K562 (cell line): Measurements from ENCODE around the gene SLTM.

Experiments
- CREBBP ChIP-seq: IDR thresholded peaks from one replicate; pipeline ENCODE4 v1.6.1; 2012; ENCODE audit warnings: low read depth, mild to moderate bottlenecking, control low read depth, inconsistent platforms, low read length
- EZH2 ChIP-seq: IDR thresholded peaks from 2 replicates; pipeline ENCODE4 v1.6.1; 2012; ENCODE audit warnings: low read depth, mild to moderate bottlenecking, inconsistent platforms, low read length, borderline replicate concordance
- GABPA ChIP-seq: fragments of 200-800 bp; sonication (Bioruptor generic); conservative IDR thresholded peaks from 2 replicates; pipeline ENCODE4 v1.6.1; 2016; ENCODE audit warnings: low read depth, missing genetic modification characterization, missing compliant biosample characterization
- POLR2AphosphoS5 ChIP-seq: IDR thresholded peaks from 2 replicates; pipeline ENCODE4 v1.6.1; 2011; ENCODE audit warnings: mild to moderate bottlenecking, low read depth, low read length, moderate library complexity; ENCODE audit not compliant: control insufficient read depth, insufficient read depth
- RFX1 ChIP-seq: fragments of 450-650 bp; IDR thresholded peaks from 2 replicates; pipeline ENCODE4 v1.6.1; 2016; ENCODE audit warnings: mild to moderate bottlenecking, moderate library complexity
- SETDB1 ChIP-seq: IDR thresholded peaks from one replicate; pipeline ENCODE4 v1.6.1; 2012; ENCODE audit warnings: low read length, control low read depth, inconsistent platforms
- TF ChIP-seq, protein P1 (sequence below): sonication (generic); formaldehyde crosslinking; IDR thresholded peaks from 2 replicates; pipeline ENCODE4 v1.8.1; 2022; ENCODE audit warnings: missing genetic modification reagents
- TF ChIP-seq, protein P2 (sequence below): sonication (generic); formaldehyde crosslinking; IDR thresholded peaks from 2 replicates; pipeline ENCODE4 v1.8.0; 2022; ENCODE audit warnings: mild to moderate bottlenecking, missing genetic modification reagents, borderline replicate concordance
- TF ChIP-seq, protein P3 (sequence below): sonication (generic); formaldehyde crosslinking; IDR thresholded peaks from 2 replicates; pipeline ENCODE4 v1.8.0; 2023; ENCODE audit warnings: missing genetic modification reagents, mild to moderate bottlenecking, borderline replicate concordance

DNA sequence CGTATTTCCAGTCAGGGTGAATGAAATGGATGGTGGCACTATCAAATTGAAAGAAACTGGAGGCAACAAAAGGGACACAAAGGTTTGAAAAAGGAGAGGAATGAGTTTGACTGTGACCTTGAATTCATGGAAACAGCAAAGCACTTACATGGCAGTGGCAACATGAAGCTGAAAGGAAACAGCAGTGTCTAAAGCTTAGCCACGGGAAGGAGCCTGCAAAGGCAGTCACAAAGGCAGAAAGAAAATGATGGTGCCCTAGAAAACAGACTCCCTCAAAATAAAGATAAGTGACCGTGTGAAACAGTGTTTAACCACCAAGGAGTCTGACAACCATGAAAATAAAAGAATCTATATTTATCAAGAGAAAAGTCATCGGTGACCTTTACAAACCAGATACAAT, 51.2 kb downstream of the SLTM start:
- no peak for TF ChIP-seq POLR2AphosphoS5
- TF ChIP-seq, protein P1, sequence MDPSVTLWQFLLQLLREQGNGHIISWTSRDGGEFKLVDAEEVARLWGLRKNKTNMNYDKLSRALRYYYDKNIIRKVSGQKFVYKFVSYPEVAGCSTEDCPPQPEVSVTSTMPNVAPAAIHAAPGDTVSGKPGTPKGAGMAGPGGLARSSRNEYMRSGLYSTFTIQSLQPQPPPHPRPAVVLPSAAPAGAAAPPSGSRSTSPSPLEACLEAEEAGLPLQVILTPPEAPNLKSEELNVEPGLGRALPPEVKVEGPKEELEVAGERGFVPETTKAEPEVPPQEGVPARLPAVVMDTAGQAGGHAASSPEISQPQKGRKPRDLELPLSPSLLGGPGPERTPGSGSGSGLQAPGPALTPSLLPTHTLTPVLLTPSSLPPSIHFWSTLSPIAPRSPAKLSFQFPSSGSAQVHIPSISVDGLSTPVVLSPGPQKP (CRISPR knock-in tag), result no peak
- TF ChIP-seq, protein P2, sequence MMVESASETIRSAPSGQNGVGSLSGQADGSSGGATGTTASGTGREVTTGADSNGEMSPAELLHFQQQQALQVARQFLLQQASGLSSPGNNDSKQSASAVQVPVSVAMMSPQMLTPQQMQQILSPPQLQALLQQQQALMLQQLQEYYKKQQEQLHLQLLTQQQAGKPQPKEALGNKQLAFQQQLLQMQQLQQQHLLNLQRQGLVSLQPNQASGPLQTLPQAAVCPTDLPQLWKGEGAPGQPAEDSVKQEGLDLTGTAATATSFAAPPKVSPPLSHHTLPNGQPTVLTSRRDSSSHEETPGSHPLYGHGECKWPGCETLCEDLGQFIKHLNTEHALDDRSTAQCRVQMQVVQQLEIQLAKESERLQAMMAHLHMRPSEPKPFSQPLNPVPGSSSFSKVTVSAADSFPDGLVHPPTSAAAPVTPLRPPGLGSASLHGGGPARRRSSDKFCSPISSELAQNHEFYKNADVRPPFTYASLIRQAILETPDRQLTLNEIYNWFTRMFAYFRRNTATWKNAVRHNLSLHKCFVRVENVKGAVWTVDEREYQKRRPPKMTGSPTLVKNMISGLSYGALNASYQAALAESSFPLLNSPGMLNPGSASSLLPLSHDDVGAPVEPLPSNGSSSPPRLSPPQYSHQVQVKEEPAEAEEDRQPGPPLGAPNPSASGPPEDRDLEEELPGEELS (CRISPR knock-in tag), result no peak
- no peak for TF ChIP-seq EZH2
- TF ChIP-seq GABPA (tag), result no peak
- TF ChIP-seq RFX1, result no peak
- no peak for TF ChIP-seq SETDB1
- TF ChIP-seq, protein P3, sequence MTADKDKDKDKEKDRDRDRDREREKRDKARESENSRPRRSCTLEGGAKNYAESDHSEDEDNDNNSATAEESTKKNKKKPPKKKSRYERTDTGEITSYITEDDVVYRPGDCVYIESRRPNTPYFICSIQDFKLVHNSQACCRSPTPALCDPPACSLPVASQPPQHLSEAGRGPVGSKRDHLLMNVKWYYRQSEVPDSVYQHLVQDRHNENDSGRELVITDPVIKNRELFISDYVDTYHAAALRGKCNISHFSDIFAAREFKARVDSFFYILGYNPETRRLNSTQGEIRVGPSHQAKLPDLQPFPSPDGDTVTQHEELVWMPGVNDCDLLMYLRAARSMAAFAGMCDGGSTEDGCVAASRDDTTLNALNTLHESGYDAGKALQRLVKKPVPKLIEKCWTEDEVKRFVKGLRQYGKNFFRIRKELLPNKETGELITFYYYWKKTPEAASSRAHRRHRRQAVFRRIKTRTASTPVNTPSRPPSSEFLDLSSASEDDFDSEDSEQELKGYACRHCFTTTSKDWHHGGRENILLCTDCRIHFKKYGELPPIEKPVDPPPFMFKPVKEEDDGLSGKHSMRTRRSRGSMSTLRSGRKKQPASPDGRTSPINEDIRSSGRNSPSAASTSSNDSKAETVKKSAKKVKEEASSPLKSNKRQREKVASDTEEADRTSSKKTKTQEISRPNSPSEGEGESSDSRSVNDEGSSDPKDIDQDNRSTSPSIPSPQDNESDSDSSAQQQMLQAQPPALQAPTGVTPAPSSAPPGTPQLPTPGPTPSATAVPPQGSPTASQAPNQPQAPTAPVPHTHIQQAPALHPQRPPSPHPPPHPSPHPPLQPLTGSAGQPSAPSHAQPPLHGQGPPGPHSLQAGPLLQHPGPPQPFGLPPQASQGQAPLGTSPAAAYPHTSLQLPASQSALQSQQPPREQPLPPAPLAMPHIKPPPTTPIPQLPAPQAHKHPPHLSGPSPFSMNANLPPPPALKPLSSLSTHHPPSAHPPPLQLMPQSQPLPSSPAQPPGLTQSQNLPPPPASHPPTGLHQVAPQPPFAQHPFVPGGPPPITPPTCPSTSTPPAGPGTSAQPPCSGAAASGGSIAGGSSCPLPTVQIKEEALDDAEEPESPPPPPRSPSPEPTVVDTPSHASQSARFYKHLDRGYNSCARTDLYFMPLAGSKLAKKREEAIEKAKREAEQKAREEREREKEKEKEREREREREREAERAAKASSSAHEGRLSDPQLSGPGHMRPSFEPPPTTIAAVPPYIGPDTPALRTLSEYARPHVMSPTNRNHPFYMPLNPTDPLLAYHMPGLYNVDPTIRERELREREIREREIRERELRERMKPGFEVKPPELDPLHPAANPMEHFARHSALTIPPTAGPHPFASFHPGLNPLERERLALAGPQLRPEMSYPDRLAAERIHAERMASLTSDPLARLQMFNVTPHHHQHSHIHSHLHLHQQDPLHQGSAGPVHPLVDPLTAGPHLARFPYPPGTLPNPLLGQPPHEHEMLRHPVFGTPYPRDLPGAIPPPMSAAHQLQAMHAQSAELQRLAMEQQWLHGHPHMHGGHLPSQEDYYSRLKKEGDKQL, result no peak
- no peak for TF ChIP-seq CREBBP
